ENCODE data around the gene PSMD1. TPM values are rescaled to one million over a fixed set of nuclear protein-coding genes. Genes with fewer than 3 reads are reported as not detected.

Gene PSMD1
- 100 to 1,000 TPM in 1 of 2 donors, 10 to 100 TPM in 1; 74.1 to 114 TPM for total RNA-seq

GRCh38 chr2:231056453-231057416 is at the start of gene PSMD1:
TSS of gene PSMD1 (plus strand) at chr2:231056867. CDS start at chr2:231057026, 159 bp downstream.
- no peaks in the 10 kb centered on the region for H3K27me3 ChIP-seq
- peaks cover 22% of the 10 kb centered on the region for H3K4me1 ChIP-seq
- peak within 1 kb of the TSS; percentile 69 to 89 for H3K9ac ChIP-seq (ENCODE audit: low read depth in 2 of 2, low read length in 2 of 2)
- peak within 1 kb of the TSS; percentile 99 for H3K4me3 ChIP-seq
- DNase-seq, result peak; percentile 95
- TF ChIP-seq CTCF (IDR thresholded peaks at IDR 0.05), result peak; percentile 98
- no peaks in the 10 kb centered on the region for H3K9me3 ChIP-seq
- intact Hi-C loops (cut with DNase I), result no loop called here
- H3K27ac ChIP-seq, result peak within 1 kb of the TSS; percentile 80
- H3K36me3 ChIP-seq, result no peaks in the 10 kb centered on the region

GRCh38 chr2:231007286-231008098 is 49.2 kb upstream of the PSMD1 start:
- Histone ChIP-seq H3K9ac (ENCODE audit: low read depth in 2 of 2, low read length in 2 of 2) (no peak overlapping the region), H3K4me3 (no peak overlapping the region), H3K9me3 (no peaks in the 10 kb centered on the region), H3K4me1 (no peaks in the 10 kb centered on the region), H3K27ac (no peak overlapping the region), H3K27me3 (no peaks in the 10 kb centered on the region), H3K36me3 (no peaks in the 10 kb centered on the region)
- DNase-seq, result no peak
- no peak for TF ChIP-seq CTCF (IDR thresholded peaks at IDR 0.05)
- intact Hi-C loops (cut with DNase I), result no loop called here

- TF ChIP-seq CTCF (IDR thresholded peaks at IDR 0.05), result no peak
- Histone ChIP-seq H3K27me3 (no peaks in the 10 kb centered on the region), H3K27ac (no peak overlapping the region), H3K9ac (ENCODE audit: low read depth in 2 of 2, low read length in 2 of 2) (no peak overlapping the region), H3K36me3 (no peaks in the 10 kb centered on the region), H3K9me3 (no peaks in the 10 kb centered on the region), H3K4me1 (no peaks in the 10 kb centered on the region), H3K4me3 (no peak overlapping the region)
- DNase-seq, result no peak
- intact Hi-C loops (cut with DNase I), result no loop called here
Measured at GRCh38 chr2:231008131-231008530, 48.5 kb upstream of the PSMD1 start.

- intact Hi-C loops (cut with DNase I), result no loop called here
- Histone ChIP-seq H3K9ac (ENCODE audit: low read depth in 2 of 2, low read length in 2 of 2) (no peak overlapping the region), H3K27me3 (no peaks in the 10 kb centered on the region), H3K4me1 (no peaks in the 10 kb centered on the region), H3K4me3 (no peak overlapping the region), H3K9me3 (no peaks in the 10 kb centered on the region), H3K27ac (no peak overlapping the region), H3K36me3 (no peaks in the 10 kb centered on the region)
- DNase-seq, result no peak
- TF ChIP-seq CTCF (IDR thresholded peaks at IDR 0.05), result no peak
Measured at GRCh38 chr2:231009236-231009919, 47.3 kb upstream of the PSMD1 start.

- Histone ChIP-seq H3K9ac (ENCODE audit: low read depth in 2 of 2, low read length in 2 of 2) (no peak overlapping the region), H3K27ac (no peak overlapping the region), H3K9me3 (no peaks in the 10 kb centered on the region), H3K4me1 (no peaks in the 10 kb centered on the region), H3K27me3 (no peaks in the 10 kb centered on the region), H3K4me3 (no peak overlapping the region), H3K36me3 (no peaks in the 10 kb centered on the region)
- no peak for TF ChIP-seq CTCF (IDR thresholded peaks at IDR 0.05)
- intact Hi-C loops (cut with DNase I), result no loop called here
- no peak for DNase-seq
Measured at GRCh38 chr2:231010201-231010730, 46.4 kb upstream of the PSMD1 start.
